Loucy (cell line): ENCODE data around the gene KAT6B.

ENCODE experiments used
- CTCF ChIP-seq: fragments of 200-600 bp; sonication (generic); conservative IDR thresholded peaks from 2 replicates; pipeline ENCODE4 v1.5.1; 2014; ENCODE audit warnings: mild to moderate bottlenecking, antibody characterized with exemption, low read length
- EZH2phosphoT487 ChIP-seq: fragments of 200-600 bp; IDR thresholded peaks from 2 replicates; pipeline ENCODE4 v1.6.1; 2018; ENCODE audit warnings: antibody characterized with exemption, mild to moderate bottlenecking, moderate library complexity, borderline replicate concordance

DNA sequence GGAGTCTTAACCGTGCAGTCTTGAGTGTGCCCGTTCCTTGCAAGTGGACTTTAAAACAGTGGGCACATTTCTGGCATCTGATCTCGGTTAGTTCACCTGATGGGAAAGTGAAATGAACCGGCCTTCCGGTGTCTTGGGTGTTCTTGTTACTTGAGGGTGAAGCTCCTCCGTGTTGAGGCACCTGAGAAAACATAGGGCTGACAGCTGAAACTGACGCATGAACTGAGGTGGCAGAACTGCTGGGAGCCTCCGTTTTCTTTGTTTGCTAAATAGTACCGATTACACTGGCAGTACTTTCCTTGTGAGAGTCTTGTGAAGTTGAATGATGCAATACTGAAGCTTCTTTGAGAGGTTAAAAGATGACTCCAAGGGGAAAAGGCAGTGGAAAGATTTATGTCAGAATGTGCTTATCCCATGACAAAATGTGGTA, 222.3 kb downstream of the KAT6B start:
- no peak for TF ChIP-seq CTCF
- no peak for TF ChIP-seq EZH2phosphoT487
